ENCODE results near the gene GCLM. TPM values are rescaled to one million over a fixed set of nuclear protein-coding genes. Genes with fewer than 3 reads are reported as not detected.
A peak's percentile ranks its signal among the peaks of the same experiment; 100 is the strongest.

Gene GCLM, protein sequence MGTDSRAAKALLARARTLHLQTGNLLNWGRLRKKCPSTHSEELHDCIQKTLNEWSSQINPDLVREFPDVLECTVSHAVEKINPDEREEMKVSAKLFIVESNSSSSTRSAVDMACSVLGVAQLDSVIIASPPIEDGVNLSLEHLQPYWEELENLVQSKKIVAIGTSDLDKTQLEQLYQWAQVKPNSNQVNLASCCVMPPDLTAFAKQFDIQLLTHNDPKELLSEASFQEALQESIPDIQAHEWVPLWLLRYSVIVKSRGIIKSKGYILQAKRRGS
- 27.5 and 34.4 TPM in 2 replicates for total RNA-seq (2021)
- Bru-seq, nascent RNA: percentile 93 among the genes with signal in this experiment
- percentile 93 among the genes with signal in this experiment for BruChase-seq, experiment 1, labeled RNA remaining after a 2-hour chase
- percentile 94 among the genes with signal in this experiment for BruChase-seq, experiment 2, labeled RNA remaining after a 6-hour chase
- long read RNA-seq, full-length matches to known transcripts: 65 of 75 reads
- long read RNA-seq, partial matches to known transcripts: 1 of 75 reads
- long read RNA-seq, other reads (novel, unspliced or antisense): 9 of 75 reads

DNA sequence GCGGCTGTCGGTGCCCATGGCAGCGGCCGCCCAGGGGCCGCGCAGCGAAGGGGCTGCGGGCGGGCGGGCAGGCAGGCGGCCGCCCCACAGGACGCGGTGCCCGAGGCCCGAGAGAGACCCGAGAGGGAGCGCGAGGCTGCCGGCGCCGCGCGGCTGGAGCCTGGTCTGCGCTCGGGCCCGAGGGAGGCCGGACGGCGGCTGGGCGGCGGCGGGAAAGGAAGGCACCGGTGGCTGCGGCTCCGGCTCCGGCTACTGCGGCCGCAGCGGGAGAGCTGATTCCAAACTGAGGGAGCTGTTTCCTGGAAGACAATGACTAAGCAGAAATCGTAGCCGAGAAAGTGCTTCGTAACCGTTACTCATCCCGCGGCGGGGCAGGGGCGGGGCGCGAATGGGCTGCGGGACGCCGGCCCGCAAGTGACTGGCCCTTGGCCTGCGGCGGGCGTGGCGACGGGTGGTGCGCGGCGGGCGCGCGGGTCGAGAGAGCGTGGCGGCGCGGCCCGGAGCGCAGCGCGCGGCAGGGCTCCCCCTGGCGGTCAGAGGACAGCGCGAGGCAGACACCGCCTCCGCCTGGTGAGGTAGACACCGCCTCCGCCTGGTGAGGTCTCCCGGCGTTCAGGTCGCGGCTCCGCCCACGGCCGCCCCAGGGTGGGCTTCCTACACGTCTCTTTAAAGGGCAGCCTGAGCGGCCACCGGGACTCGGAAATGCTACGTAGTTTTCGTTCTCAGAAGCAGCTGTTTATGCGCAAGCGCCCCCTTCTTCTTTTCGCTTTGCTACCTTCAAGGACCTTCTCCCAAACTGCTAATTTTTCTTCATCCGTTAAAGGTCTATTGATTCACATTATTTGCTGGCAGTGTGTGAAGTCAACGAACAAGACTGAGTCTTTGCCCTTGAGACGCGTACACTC, at the start of gene GCLM:
Gene GCLM, minus strand, starts transcription at position 285 of the 905 bp plus-strand sequence. Its CDS starts 267 bp downstream, at position 18.
- Histone ChIP-seq H3K4me1 (ENCODE audit: insufficient read depth, low read length, poor library complexity, severe bottlenecking) (peaks cover 37% of the 10 kb centered on the region), H3K36me3 (ENCODE audit: insufficient read depth, low read length, poor library complexity, severe bottlenecking) (no peaks in the 10 kb centered on the region), H3K27me3 (replicated peaks; ENCODE audit: insufficient read depth, low read depth, low read length, poor library complexity) (no peaks in the 10 kb centered on the region), H3K4me3 (ENCODE audit: low read depth, low read length, poor library complexity, severe bottlenecking) (peak within 1 kb of the TSS; percentile 89), H3K9me3 (ENCODE audit: low read depth, low read length, poor library complexity, severe bottlenecking) (no peaks in the 10 kb centered on the region), H3K27ac (ENCODE audit: low read depth, low read length, poor library complexity, severe bottlenecking) (peak within 1 kb of the TSS; percentile 82)
- CTCF ChIA-PET: interaction anchor here (0.6 kb wide), 1 partner anchor 37 kb away, joined by 4 read pairs; no protein-coding TSS in a partner anchor
- BruUV-seq (replicated peaks): no TSS peak
- no peak for TF ChIP-seq EZH2 (IDR thresholded peaks at IDR 0.05; ENCODE audit: borderline replicate concordance, low read depth, low read length, poor library complexity, severe bottlenecking)
- TF ChIP-seq CTCF (conservative IDR thresholded peaks at IDR 0.05; ENCODE audit: low read depth, low read length): peak; percentile 86
- intact Hi-C loops (cut with micrococcal nuclease; ENCODE audit: unreplicated experiment): loop anchor here (2.0 kb wide), 1 partner anchor 31 kb away; the partner anchor contains the start of gene DNTTIP2
- POLR2A ChIA-PET (ENCODE audit: low non-redundant PET): interaction anchor here (0.6 kb wide), 1 partner anchor 17 kb away, joined by 6 read pairs; no protein-coding TSS in a partner anchor
- DNase-seq (ENCODE audit: low spot score): peak; percentile 94

GRCh38 chr1:93958726-93959100, 49.5 kb upstream of the GCLM start:
- no peak for DNase-seq (ENCODE audit: low spot score)
- Histone ChIP-seq H3K4me1 (ENCODE audit: insufficient read depth, low read length, poor library complexity, severe bottlenecking) (no peaks in the 10 kb centered on the region), H3K9me3 (ENCODE audit: low read depth, low read length, poor library complexity, severe bottlenecking) (peaks cover 14% of the 10 kb centered on the region), H3K27ac (ENCODE audit: low read depth, low read length, poor library complexity, severe bottlenecking) (no peak overlapping the region), H3K27me3 (replicated peaks; ENCODE audit: insufficient read depth, low read depth, low read length, poor library complexity) (no peaks in the 10 kb centered on the region), H3K4me3 (ENCODE audit: low read depth, low read length, poor library complexity, severe bottlenecking) (no peak overlapping the region), H3K36me3 (ENCODE audit: insufficient read depth, low read length, poor library complexity, severe bottlenecking) (no peaks in the 10 kb centered on the region)
- no peak for TF ChIP-seq EZH2 (IDR thresholded peaks at IDR 0.05; ENCODE audit: borderline replicate concordance, low read depth, low read length, poor library complexity, severe bottlenecking)
- TF ChIP-seq CTCF (conservative IDR thresholded peaks at IDR 0.05; ENCODE audit: low read depth, low read length): no peak
- intact Hi-C loops (cut with micrococcal nuclease; ENCODE audit: unreplicated experiment): no loop called here
- BruUV-seq (replicated peaks): no TSS peak
- POLR2A ChIA-PET (ENCODE audit: low non-redundant PET): no interaction called here
- CTCF ChIA-PET: interaction anchor here (0.7 kb wide), 1 partner anchor 22 kb away, joined by 6 read pairs; no protein-coding TSS in a partner anchor

GRCh38 chr1:93958032-93958725, 48.9 kb upstream of the GCLM start:
- ChIA-PET POLR2A (ENCODE audit: low non-redundant PET) (no interaction called here), CTCF (interaction anchor here (0.7 kb wide), 1 partner anchor 21 kb away, joined by 6 read pairs; no protein-coding TSS in a partner anchor)
- no peaks in the 10 kb centered on the region for H3K36me3 ChIP-seq (ENCODE audit: insufficient read depth, low read length, poor library complexity, severe bottlenecking)
- no peak for DNase-seq (ENCODE audit: low spot score)
- H3K4me3 ChIP-seq (ENCODE audit: low read depth, low read length, poor library complexity, severe bottlenecking): no peak overlapping the region
- no peak overlapping the region for H3K27ac ChIP-seq (ENCODE audit: low read depth, low read length, poor library complexity, severe bottlenecking)
- no TSS peak for BruUV-seq (replicated peaks)
- no peaks in the 10 kb centered on the region for H3K4me1 ChIP-seq (ENCODE audit: insufficient read depth, low read length, poor library complexity, severe bottlenecking)
- peaks cover 14% of the 10 kb centered on the region for H3K9me3 ChIP-seq (ENCODE audit: low read depth, low read length, poor library complexity, severe bottlenecking)
- no peak for TF ChIP-seq CTCF (conservative IDR thresholded peaks at IDR 0.05; ENCODE audit: low read depth, low read length)
- TF ChIP-seq EZH2 (IDR thresholded peaks at IDR 0.05; ENCODE audit: borderline replicate concordance, low read depth, low read length, poor library complexity, severe bottlenecking): no peak
- no peaks in the 10 kb centered on the region for H3K27me3 ChIP-seq (replicated peaks; ENCODE audit: insufficient read depth, low read depth, low read length, poor library complexity)
- intact Hi-C loops (cut with micrococcal nuclease; ENCODE audit: unreplicated experiment): no loop called here
